B cell (primary cell): Measurements from ENCODE around the gene GNA15. TPM values are rescaled to one million over a fixed set of nuclear protein-coding genes. Genes with fewer than 3 reads are reported as not detected.
"Not testable (repeated sequence)": the region's sequence is repeated elsewhere in the genome, so short reads cannot be mapped to it uniquely, and the experiment has no call there.

Experiments used
- ATAC-seq: fragments of 200-7000 bp; cut with Tn5 transposase; one replicate; pipeline ENCODE4 v1.10.0; 2021; ENCODE audit warnings: low read depth, mild to moderate bottlenecking, moderate number of reproducible peaks, moderate library complexity
- CTCF ChIA-PET: fragments of 350-600 bp; sonication (Branson Sonifier 250); formaldehyde crosslinking; loops from one replicate; lab custom pipeline; 2021; ENCODE audit warnings: antibody characterized with exemption, inconsistent platforms; lab: Charles Lee
- POLR2A ChIA-PET: fragments of 350-600 bp; sonication (Branson Sonifier 250); formaldehyde crosslinking; loops from one replicate; lab custom pipeline; 2021; ENCODE audit warnings: antibody characterized with exemption; lab: Charles Lee
- DNase-seq: peaks from one replicate; pipeline ENCODE4 v3.0.0; 2013
- H2AFZ ChIP-seq: 2 replicates; pipeline ENCODE4 v1.6.1; 2012; ENCODE audit warnings: mild to moderate bottlenecking, low read depth, low read length; ENCODE audit not compliant: insufficient read depth, poor library complexity, severe bottlenecking
- H3K27ac ChIP-seq, 2 donors: 1 replicate in 1 of 2; 2 replicates in 1 of 2; pipeline ENCODE4 v1.5.1; 2012 to 2013; ENCODE audit warnings: low read length in 2 of 2, mild to moderate bottlenecking in 2 of 2, moderate library complexity in 1 of 2
- H3K27me3 ChIP-seq, 4 experiments: fragments of 200-600 bp in 1 of 4; sonication (generic) in 1 of 4; replicated peaks in 1 of 4; 1 replicate in 2 of 4; 2 replicates in 2 of 4; pipeline versions ENCODE4 v1.6.1 to v1.7.0; 2013 to 2016; ENCODE audit warnings: low read length in 3 of 4, mild to moderate bottlenecking in 2 of 4, mixed read lengths in 1 of 4, moderate library complexity in 1 of 4; ENCODE audit not compliant: insufficient read depth in 4 of 4, control insufficient read depth in 3 of 4; ENCODE audit errors: control extremely low read depth in 1 of 4
- H3K36me3 ChIP-seq, 2 experiments: replicated peaks in 1 of 2; 1 replicate in 1 of 2; 2 replicates in 1 of 2; pipeline versions ENCODE4 v1.6.1 to v1.7.1; 2013; ENCODE audit warnings: low read length in 1 of 2; ENCODE audit not compliant: insufficient read depth in 2 of 2, control insufficient read depth in 1 of 2; ENCODE audit errors: control extremely low read depth in 1 of 2, extremely low read depth in 1 of 2
- H3K4me1 ChIP-seq, 2 donors: fragments of 200-600 bp in 1 of 2; sonication (generic) in 1 of 2; 1 replicate in 1 of 2; 2 replicates in 1 of 2; pipeline versions ENCODE4 v1.5.1 to v1.6.1; 2013 to 2017; ENCODE audit warnings: low read length in 2 of 2; ENCODE audit not compliant: control insufficient read depth in 2 of 2, insufficient read depth in 2 of 2
- H3K4me2 ChIP-seq: replicated peaks from 2 replicates; pipeline ENCODE3; 2012; ENCODE audit warnings: mild to moderate bottlenecking, low read depth, low read length; ENCODE audit not compliant: poor library complexity, severe bottlenecking
- H3K4me3 ChIP-seq, 5 experiments: fragments of 200-600 bp in 1 of 5; sonication (generic) in 1 of 5; 1 replicate in 3 of 5; 2 replicates in 2 of 5; pipeline versions ENCODE4 v1.5.1 to v1.7.0; 2011 to 2016; ENCODE audit warnings: low read length in 4 of 5, mild to moderate bottlenecking in 4 of 5, low read depth in 2 of 5, control low read depth in 1 of 5, moderate library complexity in 1 of 5; ENCODE audit not compliant: insufficient read depth in 1 of 5; ENCODE audit errors: control extremely low read depth in 1 of 5, extremely low read depth in 1 of 5
- H3K79me2 ChIP-seq: fragments of 200-600 bp; sonication (generic); one replicate; pipeline ENCODE4 v1.6.0; 2016; ENCODE audit warnings: low read length; ENCODE audit not compliant: control insufficient read depth, insufficient read depth
- H3K9ac ChIP-seq: fragments of 200-600 bp; sonication (generic); 2 replicates; pipeline ENCODE4 v1.6.1; 2017; ENCODE audit warnings: mild to moderate bottlenecking, low read length, moderate library complexity
- H3K9me3 ChIP-seq, 3 donors: one replicate each; pipeline versions ENCODE4 v1.6.1 to v1.7.1; 2013; ENCODE audit warnings: low read length in 2 of 3; ENCODE audit not compliant: control insufficient read depth in 2 of 3, insufficient read depth in 1 of 3; ENCODE audit errors: control extremely low read depth in 1 of 3
- H4K20me1 ChIP-seq: 2 replicates; pipeline ENCODE4 v1.6.0; 2012; ENCODE audit warnings: mild to moderate bottlenecking, low read length; ENCODE audit not compliant: insufficient read depth, control insufficient read depth, poor library complexity, severe bottlenecking
- H3K27ac Mint-ChIP-seq: one replicate; pipeline ENCODE4 v1.8.0; 2021; ENCODE audit warnings: mixed read lengths
- H3K27me3 Mint-ChIP-seq: one replicate; pipeline ENCODE4 v1.8.0; 2021; ENCODE audit warnings: mixed read lengths
- H3K4me1 Mint-ChIP-seq: one replicate; pipeline ENCODE4 v1.8.0; 2021; ENCODE audit warnings: mixed read lengths
- H3K4me3 Mint-ChIP-seq: one replicate; pipeline ENCODE4 v1.8.0; 2021; ENCODE audit warnings: mixed read lengths
- H3K9me3 Mint-ChIP-seq: one replicate; pipeline ENCODE4 v1.8.0; 2022; ENCODE audit warnings: mixed read lengths; ENCODE audit not compliant: insufficient read depth
- CTCF ChIP-seq: fragments of 200-600 bp; IDR thresholded peaks from one replicate; pipeline ENCODE4 v1.8.0; 2022; ENCODE audit warnings: antibody characterized with exemption, mild to moderate bottlenecking
- EZH2 ChIP-seq: IDR thresholded peaks from 2 replicates; pipeline ENCODE4 v1.6.1; 2012; ENCODE audit warnings: borderline replicate concordance, low read depth, mild to moderate bottlenecking, moderate library complexity, low read length; ENCODE audit not compliant: insufficient read depth, poor library complexity, severe bottlenecking
- WGBS: methylation state at CpG from one replicate; pipeline ENCODE4 v1.1.5; 2013; ENCODE audit warnings: missing lambda C conversion rate; ENCODE audit not compliant: insufficient coverage; 5-methylcytosine and 5-hydroxymethylcytosine counted together
- intact Hi-C: fragments of 100-400 bp; cut with micrococcal nuclease; formaldehyde crosslinking; loops from one replicate; pipeline ENCODE4 v1.10.0; 2022
- polyA plus RNA-seq: library from polyadenylated mRNA; depleted of rRNA; stranded (reverse); fragments of >200 nt; gene quantifications from 2 replicates; pipeline ENCODE4 v1.2.3, GENCODE V29; 2012
- total RNA-seq, 2 donors: library from RNA; stranded (reverse); fragments of 120-200 nt in 1 of 2; gene quantifications; 1 replicate in 1 of 2; 2 replicates in 1 of 2; pipeline versions ENCODE4 v1.2.3 to v1.2.4, GENCODE V29; 2013 to 2022

Gene GNA15
- total and polyA plus RNA-seq, 2 donors (not counting 1 experiment from before 2014, with no cell fraction given): 0.37 to 0.52 TPM

- H4K20me1 ChIP-seq, H2AFZ ChIP-seq, H3K27ac ChIP-seq, H3K9me3 ChIP-seq, H3K9me3 Mint-ChIP-seq, H3K79me2 ChIP-seq, H3K4me1 Mint-ChIP-seq, DNase-seq, intact Hi-C loops, H3K4me3 Mint-ChIP-seq, H3K4me3 ChIP-seq, POLR2A ChIA-PET, H3K4me2 ChIP-seq, H3K9ac ChIP-seq, H3K4me1 ChIP-seq, H3K27me3 Mint-ChIP-seq, ATAC-seq, H3K27me3 ChIP-seq, H3K36me3 ChIP-seq, H3K27ac Mint-ChIP-seq: not testable (repeated sequence)
- WGBS: no CpG with 5 or more reads among the region's 7 CpGs
- CTCF ChIA-PET: interaction anchor here (1.3 to 1.4 kb wide), 2 partner anchors 14 to 15 kb away, joined by 4 to 6 read pairs; no protein-coding TSS in a partner anchor
Observed at GRCh38 chr19:3089299-3089855, 46.5 kb upstream of the GNA15 start.

- Mint-ChIP-seq H3K27me3 (peaks cover 8% of the 10 kb centered on the region), H3K4me3 (peak overlapping the region; percentile 84), H3K27ac (peak overlapping the region; percentile 46), H3K9me3 (no peaks in the 10 kb centered on the region), H3K4me1 (peaks cover 28% of the 10 kb centered on the region)
- POLR2A ChIA-PET: interaction anchor here (0.6 kb wide), 1 partner anchor 41 kb away, joined by 3 read pairs; the partner anchor contains the start of gene GNA15
- peak overlapping the region; percentile 100 for H3K4me2 ChIP-seq
- peak; percentile 70 for DNase-seq
- H4K20me1 ChIP-seq: peaks cover 40% of the 10 kb centered on the region
- intact Hi-C loops: loop anchor here (1.0 kb wide), 3 partner anchors 19 to 145 kb away; no protein-coding TSS in a partner anchor
- CTCF ChIA-PET: interaction anchor here (0.6 to 2.3 kb wide), 5 partner anchors 10 to 144 kb away, joined by 3 to 13 read pairs (median 5); no protein-coding TSS in a partner anchor
- H3K4me3 ChIP-seq: peak overlapping the region in 4 of 5 experiments; percentile 41 to 71 (median 58)
- H3K9ac ChIP-seq: peak overlapping the region; percentile 74
- H3K27me3 ChIP-seq: peaks cover 0 to 24% (median 10%) of the 10 kb centered on the region in 4 experiments
- H3K27ac ChIP-seq: no peak overlapping the region
- peak overlapping the region; percentile 74 for H2AFZ ChIP-seq
- ATAC-seq: peak; percentile 37
- H3K79me2 ChIP-seq: peaks cover 25% of the 10 kb centered on the region
- WGBS: 3% methylated on average over 57 of the region's 57 CpGs
- no peaks in the 10 kb centered on the region for H3K36me3 ChIP-seq
- H3K4me1 ChIP-seq: peaks cover 35 to 46% of the 10 kb centered on the region in 2 donors
- H3K9me3 ChIP-seq: peaks cover 0 to 2% (median 0%) of the 10 kb centered on the region in 3 donors
- TF ChIP-seq EZH2 (no peak), CTCF (no peak)
Observed at GRCh38 chr19:3094601-3095440, 41.0 kb upstream of the GNA15 start.
